DND-41 (cell line): ENCODE results near the gene ACOXL.

Source experiments
- CTCF ChIP-seq: IDR thresholded peaks from 2 replicates; pipeline ENCODE4 v1.5.1; 2012; ENCODE audit warnings: borderline replicate concordance, low read length, moderate library complexity, mild to moderate bottlenecking; ENCODE audit not compliant: poor library complexity, severe bottlenecking; ENCODE audit errors: extremely low read depth
- EZH2 ChIP-seq: IDR thresholded peaks from 3 replicates; pipeline ENCODE4 v1.6.1; 2012; ENCODE audit warnings: borderline replicate concordance, low read depth, mild to moderate bottlenecking, moderate library complexity, low read length, inconsistent platforms; ENCODE audit not compliant: severe bottlenecking

DNA sequence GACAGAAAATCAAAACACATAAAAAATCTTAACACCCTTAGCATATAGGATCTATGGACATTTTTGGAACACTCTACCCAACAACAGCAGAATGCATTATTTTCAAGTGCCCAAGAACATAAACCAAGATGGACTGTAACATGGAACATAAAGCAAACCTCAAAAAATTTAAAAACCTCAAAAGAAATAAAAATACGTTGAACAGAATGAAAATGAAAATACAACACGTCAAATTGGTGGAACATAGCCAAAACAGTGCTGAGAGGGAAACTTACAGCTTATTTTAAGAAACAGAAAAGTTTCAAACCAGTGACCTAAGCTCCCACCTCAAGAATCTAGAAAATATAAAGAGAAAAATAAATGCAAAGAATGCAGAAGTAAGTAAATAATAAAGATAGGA, 330.0 kb downstream of the ACOXL start:
- TF ChIP-seq CTCF (no peak), EZH2 (no peak)
